GM18907 (cell line): ENCODE data around the gene DVL1.

Experiments used
- ATAC-seq: cut with Tn5 transposase; IDR thresholded peaks from one replicate; pipeline ENCODE4 v1.9.1; 2021; ENCODE audit warnings: mild to moderate bottlenecking, moderate library complexity; ENCODE audit not compliant: unreplicated experiment

The DVL1 gene

GRCh38 chr1:1312450-1313314 is 36.5 kb downstream of the DVL1 start:
- ATAC-seq, result no peak

- no peak for ATAC-seq
Measured at GRCh38 chr1:1311107-1312104, 37.8 kb downstream of the DVL1 start.

DNA sequence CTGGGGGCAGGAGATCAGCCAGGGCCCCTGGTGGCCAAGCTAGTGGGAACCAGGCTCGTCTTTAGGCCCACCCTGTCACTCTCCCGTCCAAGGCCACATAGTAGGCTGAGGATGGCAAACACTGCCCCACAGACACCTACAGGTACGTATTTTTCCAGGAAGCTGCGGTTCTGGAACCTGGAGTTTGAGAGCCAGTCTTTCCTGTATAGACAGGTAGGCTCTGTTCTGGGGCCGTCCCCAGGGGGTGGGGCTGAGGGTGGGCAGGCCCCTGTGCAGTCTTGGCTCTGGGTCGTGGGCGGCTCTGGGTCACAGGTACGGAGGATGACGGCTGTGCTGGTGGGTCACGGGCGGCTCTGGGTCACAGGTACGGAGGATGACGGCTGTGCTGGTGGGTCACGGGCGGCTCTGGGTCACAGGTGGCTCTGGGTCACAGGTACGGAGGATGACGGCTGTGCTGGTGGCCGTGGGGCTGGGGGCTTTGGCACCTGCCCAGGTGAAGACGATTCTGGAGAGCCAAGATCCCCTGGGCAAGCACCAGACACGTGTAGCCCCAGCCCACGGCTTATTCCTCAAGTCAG is 38.7 kb downstream of the DVL1 start:
- ATAC-seq, result no peak

GRCh38 chr1:1310109-1310385 is 39.2 kb downstream of the DVL1 start:
- ATAC-seq, result no peak

- ATAC-seq, result no peak
Measured at GRCh38 chr1:1309251-1310108, 39.7 kb downstream of the DVL1 start.

DNA sequence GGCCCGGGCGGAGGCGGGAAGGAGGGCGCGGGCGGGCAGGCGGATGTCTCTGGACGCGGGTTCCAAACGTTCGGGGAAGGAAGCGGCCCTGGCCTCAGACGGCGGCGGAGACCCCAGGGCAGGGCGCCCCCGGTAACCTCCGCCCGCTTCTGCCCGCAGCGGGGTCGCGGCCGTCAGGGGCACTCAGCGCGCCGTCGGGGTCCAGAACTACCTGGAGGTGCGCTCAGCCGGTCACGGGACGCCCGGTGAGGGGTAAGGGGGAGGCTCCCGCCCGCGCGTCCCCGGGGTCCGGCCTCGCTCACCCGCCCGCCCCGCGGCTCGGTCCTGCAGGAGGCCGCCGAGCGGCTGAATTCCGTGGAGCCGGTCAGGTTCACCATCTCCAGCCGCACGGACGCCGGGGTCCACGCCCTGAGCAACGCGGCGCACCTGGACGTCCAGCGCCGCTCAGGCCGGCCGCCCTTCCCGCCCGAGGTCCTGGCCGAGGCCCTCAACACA is 40.4 kb downstream of the DVL1 start:
- peak; percentile 14 for ATAC-seq

DNA sequence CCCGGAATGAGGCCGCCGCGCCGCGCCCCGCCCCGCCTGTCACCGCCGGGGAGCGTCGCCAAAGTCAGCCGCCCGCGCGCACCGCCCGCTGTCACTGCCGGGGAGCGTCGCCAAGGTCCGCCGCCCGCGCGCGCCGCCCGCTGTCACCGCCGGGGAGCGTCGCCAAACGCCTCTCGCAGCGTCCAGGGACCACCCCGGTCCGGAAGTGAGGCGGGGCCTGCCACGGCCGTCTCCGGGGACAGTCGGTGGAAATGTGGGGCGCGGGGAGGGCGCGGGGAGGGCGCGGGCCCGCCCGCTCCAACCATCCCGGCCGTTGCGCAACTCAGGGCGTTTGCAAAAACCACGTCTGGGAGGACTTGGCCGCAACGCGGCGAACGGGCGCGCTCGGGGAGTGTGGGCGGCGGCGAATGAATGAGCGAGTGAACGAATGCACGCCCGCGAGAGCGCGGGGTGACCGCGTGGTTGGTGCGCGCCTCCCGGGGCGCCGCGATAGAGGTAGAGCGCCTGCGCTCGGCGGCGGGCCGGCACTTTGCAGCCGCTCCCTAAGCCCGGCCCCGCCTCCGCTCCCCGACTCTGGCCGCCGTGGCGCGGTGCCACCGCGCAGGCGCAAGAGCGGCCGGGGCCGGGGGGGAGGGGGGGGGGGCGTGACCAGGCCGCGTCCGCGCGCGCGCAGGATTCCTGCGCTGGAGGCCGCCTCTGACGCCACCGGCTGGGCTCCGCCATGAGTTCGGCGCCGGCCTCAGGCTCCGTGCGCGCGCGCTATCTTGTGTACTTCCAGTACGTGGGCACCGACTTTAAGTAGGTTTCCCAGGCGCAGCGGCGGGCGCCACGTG is 41.1 kb downstream of the DVL1 start, which contains the start of the genes ACAP3 and PUSL1:
ACAP3 (minus strand) TSS at position 8 of the 833 bp plus-strand sequence. CDS start 115 bp downstream, outside the sequence.
PUSL1 (plus strand) TSS at position 675 of the 833 bp plus-strand sequence; CDS start at position 722, 47 bp downstream.
- peak; percentile 53 for ATAC-seq

GRCh38 chr1:1307261-1307922 is 41.8 kb downstream of the DVL1 start:
- ATAC-seq, result peak; percentile 5

DNA sequence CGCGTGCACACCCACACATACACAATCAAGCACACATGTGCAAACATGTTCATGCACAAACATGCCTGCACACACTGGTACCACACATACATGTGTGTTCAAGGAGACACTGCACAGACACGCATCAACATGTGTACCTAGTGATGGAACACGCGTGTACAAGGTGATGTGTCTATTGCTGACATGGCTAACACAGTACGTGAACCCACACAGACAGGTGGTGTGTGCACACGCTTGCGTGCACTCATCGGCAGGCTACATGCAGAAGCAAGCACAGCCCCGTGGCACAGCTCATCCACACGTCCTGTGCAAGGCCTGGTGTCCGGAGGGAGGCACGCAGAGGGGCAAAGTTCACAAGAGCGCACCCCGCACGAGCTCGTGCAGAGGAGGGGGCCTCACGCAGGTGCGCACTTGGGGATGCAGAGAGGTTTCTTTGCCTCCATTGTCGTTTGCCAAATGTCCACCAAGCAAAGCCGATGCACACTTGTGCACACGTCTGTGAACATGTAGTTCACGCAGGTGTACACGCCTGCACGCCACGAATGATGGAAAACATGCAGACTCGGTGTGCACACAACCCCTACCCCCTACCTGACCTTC is 42.5 kb downstream of the DVL1 start:
- no peak for ATAC-seq

DNA sequence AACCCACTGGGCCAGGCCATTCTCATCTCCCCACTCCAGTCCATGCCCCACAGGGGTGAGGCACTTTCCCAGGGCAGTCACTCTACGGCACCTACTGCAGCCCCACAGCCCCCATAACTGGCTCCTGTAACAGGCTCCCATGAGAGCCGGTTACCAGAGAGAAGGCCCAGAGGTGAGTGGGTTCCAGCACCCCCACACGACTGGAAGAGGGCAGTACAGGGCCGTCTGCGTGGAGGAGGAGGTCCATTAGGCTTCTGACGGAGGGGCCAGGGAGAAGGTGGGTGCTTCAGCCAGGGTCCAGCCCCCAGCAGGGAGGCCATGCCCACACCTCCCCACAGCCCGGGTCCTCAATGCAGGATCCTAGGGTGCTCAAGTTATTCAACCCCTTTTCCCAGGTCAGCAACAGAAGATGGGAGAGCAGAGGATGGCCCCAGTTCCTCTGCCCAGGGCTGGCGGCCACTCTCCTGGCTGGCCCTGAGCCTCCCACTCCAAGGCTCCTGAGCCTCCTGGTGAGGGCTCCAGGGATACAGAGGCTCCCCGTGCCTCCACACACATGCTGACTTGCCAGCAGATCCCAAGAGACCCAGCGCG is 43.1 kb downstream of the DVL1 start:
- no peak for ATAC-seq

- peak; percentile 17 for ATAC-seq
Measured at GRCh38 chr1:1305300-1306069, 43.7 kb downstream of the DVL1 start.

DNA sequence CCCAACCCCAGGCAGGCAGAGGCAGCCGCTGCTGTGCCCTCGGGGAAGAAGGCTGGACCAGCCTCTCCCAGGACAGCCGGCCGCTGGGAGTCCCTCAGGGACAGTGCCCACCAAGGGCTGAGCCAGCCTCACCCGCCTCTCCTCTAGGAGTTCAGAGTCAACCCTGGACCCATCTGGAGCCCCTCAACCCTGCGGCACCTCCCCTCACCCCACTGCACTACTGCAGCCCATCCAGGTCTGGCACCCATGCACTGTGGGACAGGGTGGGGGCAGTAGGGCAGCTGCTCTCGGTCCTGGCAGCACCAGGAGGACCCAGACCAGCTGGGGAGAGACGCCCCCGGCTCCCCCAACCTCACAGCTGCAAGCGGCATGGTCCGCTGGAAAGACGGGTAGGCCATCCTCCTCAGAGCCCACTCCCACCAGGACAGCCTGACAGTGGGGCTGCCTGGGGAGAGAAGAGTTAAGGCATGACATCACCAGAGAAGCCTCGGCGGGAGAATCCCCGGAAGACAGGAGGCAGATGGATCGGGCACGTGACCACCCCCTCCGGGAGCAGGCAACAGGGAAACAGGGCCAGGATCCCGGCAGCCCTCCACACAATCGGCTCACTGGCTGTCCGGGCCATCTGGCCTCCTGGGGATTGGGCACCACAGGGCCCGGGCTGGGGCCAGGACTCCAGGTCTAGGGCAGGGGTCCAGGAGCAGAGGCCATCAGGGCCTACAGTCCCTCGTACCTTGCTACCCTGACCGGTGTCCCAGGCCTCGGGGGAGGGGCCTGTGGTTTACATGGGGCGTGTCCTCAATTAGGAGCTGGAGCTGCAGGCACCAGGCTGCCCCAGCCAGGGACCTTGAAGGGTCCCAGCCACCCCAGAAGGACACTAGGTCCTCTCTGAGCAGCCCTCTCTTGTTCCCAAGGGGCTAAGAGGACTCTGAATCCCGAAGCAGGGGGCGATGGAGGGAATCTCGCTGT is 44.6 kb downstream of the DVL1 start:
- no peak for ATAC-seq

- ATAC-seq, result no peak
Measured at GRCh38 chr1:1303736-1304135, 45.5 kb downstream of the DVL1 start.

- no peak for ATAC-seq
Measured at GRCh38 chr1:1302951-1303509, 46.2 kb downstream of the DVL1 start.

GRCh38 chr1:1302006-1302430 is 47.2 kb downstream of the DVL1 start:
- no peak for ATAC-seq

- ATAC-seq, result no peak
Measured at GRCh38 chr1:1300352-1300739, 48.9 kb downstream of the DVL1 start.
